OCI-LY1 (cell line): ENCODE results near the gene ITGA2.

Experiments used
- CTCF ChIP-seq: fragments of 200-600 bp; sonication (generic), shearing (Covaris generic); IDR thresholded peaks from 2 replicates; pipeline ENCODE4 v1.5.1; 2017; ENCODE audit warnings: mild to moderate bottlenecking, antibody characterized with exemption, low read length, moderate library complexity, mixed read lengths
- EZH2 ChIP-seq: fragments of 200-600 bp; sonication (generic), shearing (Covaris generic); IDR thresholded peaks from 2 replicates; pipeline ENCODE4 v1.8.0; 2017; ENCODE audit warnings: borderline replicate concordance, mixed run types, mild to moderate bottlenecking, antibody characterized with exemption, low read length, moderate library complexity, mixed read lengths

- TF ChIP-seq CTCF (no peak), EZH2 (no peak)
These were observed 20.7 kb downstream of the ITGA2 start for GRCh38 chr5:53009816-53010215.
